Measurements from ENCODE around the gene MCU.
"Not testable (repeated sequence)": the region's sequence is repeated elsewhere in the genome, so short reads cannot be mapped to it uniquely, and the experiment has no call there.

MCU gene

GRCh38 chr10:72762042-72762441 is 70.1 kb downstream of the MCU start:
- DNase-seq (ENCODE audit: low read depth) = no peak

GRCh38 chr10:72763201-72763600 is 71.3 kb downstream of the MCU start:
- no peak for DNase-seq (ENCODE audit: low read depth)

GRCh38 chr10:72764151-72764550 is 72.2 kb downstream of the MCU start:
- DNase-seq (ENCODE audit: low read depth) = no peak

GRCh38 chr10:72765051-72765745 is 73.3 kb downstream of the MCU start:
- DNase-seq (ENCODE audit: low read depth) = no peak

GRCh38 chr10:72771195-72771594 is 79.3 kb downstream of the MCU start:
- DNase-seq (ENCODE audit: low read depth) = not testable (repeated sequence)

- DNase-seq (ENCODE audit: low read depth) = no peak
These were observed 80.1 kb downstream of the MCU start for GRCh38 chr10:72772031-72772430.

GRCh38 chr10:72779874-72780273 is 87.9 kb downstream of the MCU start:
- no peak for DNase-seq (ENCODE audit: low read depth)

- DNase-seq (ENCODE audit: low read depth) = no peak
These were observed 90.8 kb downstream of the MCU start for GRCh38 chr10:72782649-72783330.

GRCh38 chr10:72783410-72783833 is 91.5 kb downstream of the MCU start:
- DNase-seq (ENCODE audit: low read depth) = no peak

GRCh38 chr10:72784551-72785351 is 92.8 kb downstream of the MCU start:
- peak; percentile 83 for DNase-seq (ENCODE audit: low read depth)

- DNase-seq (ENCODE audit: low read depth) = no peak
These were observed 93.5 kb downstream of the MCU start for GRCh38 chr10:72785409-72785808.

GRCh38 chr10:72790216-72790990 is 98.5 kb downstream of the MCU start:
- DNase-seq (ENCODE audit: low read depth) = no peak

- DNase-seq (ENCODE audit: low read depth) = no peak
These were observed 100.3 kb downstream of the MCU start for GRCh38 chr10:72792288-72792687.

GRCh38 chr10:72793752-72794151 is 101.8 kb downstream of the MCU start:
- DNase-seq (ENCODE audit: low read depth) = no peak

- no peak for DNase-seq (ENCODE audit: low read depth)
These were observed 102.3 kb downstream of the MCU start for GRCh38 chr10:72794260-72794659.

GRCh38 chr10:72796042-72796441 is 104.1 kb downstream of the MCU start:
- no peak for DNase-seq (ENCODE audit: low read depth)

- DNase-seq (ENCODE audit: low read depth) = no peak
These were observed 104.6 kb downstream of the MCU start for GRCh38 chr10:72796538-72796937.

GRCh38 chr10:72800000-72800740 is 108.2 kb downstream of the MCU start:
- DNase-seq (ENCODE audit: low read depth) = no peak

GRCh38 chr10:72800741-72801092 is 108.8 kb downstream of the MCU start:
- no peak for DNase-seq (ENCODE audit: low read depth)

GRCh38 chr10:72801263-72801868 is 109.4 kb downstream of the MCU start:
- no peak for DNase-seq (ENCODE audit: low read depth)

- no peak for DNase-seq (ENCODE audit: low read depth)
These were observed 110.4 kb downstream of the MCU start for GRCh38 chr10:72802332-72802731.
